Activated effector memory CD4-positive, alpha-beta T cell treated with anti-CD3 and anti-CD28 coated beads, Interleukin-2, amount 50 U/mL, for 16 hours (primary cell): Measurements from ENCODE around the gene FAM25A.
"Not testable (repeated sequence)": the region's sequence is repeated elsewhere in the genome, so short reads cannot be mapped to it uniquely, and the experiment has no call there.

Source experiments
- DNase-seq: peaks from one replicate; pipeline ENCODE4 v3.0.0-alpha.2; 2020

The FAM25A gene

GRCh38 chr10:87014986-87015716 lies 4.9 kb upstream of the FAM25A start:
- DNase-seq = not testable (repeated sequence)

DNA sequence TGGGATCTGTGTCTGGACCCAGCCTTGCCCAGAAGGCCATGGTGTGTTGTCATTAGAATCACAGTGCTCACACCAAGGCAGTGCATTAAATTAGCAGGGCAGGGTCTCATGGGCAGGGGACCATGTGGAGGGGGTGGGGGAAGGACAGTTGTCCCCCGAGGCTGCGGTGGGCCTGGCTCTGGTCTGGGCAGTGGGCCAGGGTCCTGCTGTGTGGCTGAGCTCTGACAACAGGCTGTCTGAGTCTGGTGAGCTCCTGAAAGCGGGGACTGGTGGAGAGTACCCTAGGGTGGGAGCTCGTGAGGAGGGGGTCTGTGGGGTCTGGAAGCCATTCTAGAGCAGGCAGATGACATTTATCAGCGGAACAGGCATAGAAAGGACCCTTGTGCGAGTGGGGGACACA lies 2.0 kb upstream of the FAM25A start:
- DNase-seq = not testable (repeated sequence)

DNA sequence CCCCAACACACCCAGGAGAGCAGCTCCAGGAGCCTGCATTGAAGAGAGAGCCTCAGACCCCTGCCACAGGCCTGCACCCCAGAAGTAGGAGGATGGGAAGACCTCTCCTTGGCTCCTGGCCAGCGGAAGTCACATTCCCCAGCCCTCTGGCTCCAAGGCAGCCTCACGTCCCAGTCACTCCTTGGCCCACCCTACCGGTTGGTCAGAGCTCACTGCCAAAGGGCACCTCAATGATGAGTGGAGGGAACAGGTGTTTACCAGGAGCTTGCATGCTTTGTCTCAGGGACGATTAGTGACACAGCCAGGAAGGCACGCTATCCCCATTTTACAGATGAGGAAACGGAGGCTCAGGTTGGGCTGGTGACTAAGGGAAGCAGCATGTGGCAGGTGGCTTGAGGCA lies 1.0 kb upstream of the FAM25A start:
- DNase-seq = not testable (repeated sequence)

DNA sequence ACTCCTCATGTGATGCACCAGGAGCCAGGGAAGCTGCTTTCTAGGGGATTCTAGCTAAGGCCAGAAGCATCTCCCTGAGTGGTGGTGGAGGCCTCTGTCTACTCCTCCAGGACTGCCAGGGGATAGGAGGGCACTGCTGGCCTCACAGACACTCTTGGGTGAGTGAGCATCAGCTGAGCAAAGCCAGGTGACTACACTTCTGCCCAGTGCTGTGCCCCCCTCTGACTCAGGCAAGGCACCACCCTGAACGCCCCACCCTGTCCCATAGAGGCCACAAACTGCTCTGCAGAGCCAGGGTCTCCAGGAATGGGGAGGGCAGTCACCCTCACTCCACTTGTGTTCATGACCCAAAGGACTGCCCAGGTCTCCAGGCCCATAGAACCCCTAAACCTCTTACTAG lies 590 bp upstream of the FAM25A start:
- not testable (repeated sequence) for DNase-seq

DNA sequence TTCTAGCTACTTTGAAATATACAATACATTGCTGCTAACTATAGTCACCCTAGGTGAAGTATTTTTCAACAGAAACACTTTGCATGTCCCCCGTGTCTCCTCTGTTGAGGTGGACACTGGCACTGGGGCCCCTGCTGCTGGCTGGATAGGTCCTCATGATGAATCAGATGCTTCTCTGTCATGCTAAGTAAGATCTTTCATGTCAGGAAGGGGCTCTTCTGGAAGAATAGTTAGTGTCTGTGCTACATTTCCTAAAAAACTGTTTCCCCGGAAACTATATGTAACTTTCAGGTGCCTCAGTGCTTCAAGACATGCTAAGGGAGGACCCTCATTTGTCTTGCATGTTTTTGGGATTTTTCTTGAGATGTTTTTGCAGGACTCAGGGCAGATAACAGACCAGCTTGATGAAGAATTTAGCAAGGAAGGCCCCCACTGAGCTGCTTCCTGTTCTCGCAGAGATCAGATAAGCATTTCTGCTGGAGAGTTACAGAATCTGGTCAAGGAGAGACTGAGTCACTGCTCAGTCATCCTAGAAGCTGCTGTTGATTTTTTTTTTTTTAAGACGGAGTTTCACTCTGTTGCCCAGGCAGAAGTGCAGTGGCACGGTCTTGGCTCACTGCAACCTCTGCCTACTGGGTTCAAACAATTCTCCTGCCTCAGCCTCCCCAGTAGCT lies 5.3 kb downstream of the FAM25A start:
- not testable (repeated sequence) for DNase-seq

DNA sequence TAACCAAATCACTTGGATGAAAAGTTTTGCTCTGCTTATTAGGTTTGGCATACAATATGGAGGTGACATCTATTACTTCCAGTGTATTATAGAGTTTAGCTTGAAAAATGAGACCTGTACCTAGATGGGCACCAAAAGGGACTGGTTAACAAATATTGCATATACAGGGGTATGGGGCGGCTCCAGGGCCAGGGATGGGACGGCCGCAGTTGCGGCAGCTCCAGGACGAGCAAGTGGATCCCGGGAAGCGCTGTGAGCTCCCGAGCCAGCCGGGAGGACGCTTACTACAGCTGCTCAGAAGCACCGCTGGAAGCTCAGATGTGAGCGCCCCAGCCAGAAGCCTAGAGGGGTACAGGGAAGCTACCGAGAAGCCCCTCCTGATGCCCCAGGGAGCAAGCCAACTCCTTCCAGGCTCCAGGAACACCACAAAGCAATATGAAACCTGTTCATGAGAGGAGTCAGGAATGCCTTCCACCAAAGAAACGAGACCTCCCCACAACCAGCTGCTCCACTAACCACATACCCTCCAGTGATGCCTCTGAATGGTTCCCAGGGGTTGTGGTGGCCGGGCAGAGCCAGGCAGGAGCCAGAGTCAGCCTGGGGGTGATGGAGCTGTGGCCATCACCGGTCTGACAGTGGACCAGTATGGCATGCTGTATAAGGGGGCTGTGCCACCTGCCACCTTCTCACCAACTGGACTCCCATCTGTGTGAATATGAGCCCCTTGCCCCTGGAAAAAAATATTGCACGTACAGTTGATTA lies 6.8 kb downstream of the FAM25A start:
- not testable (repeated sequence) for DNase-seq

GRCh38 chr10:87030419-87030818 lies 10.3 kb downstream of the FAM25A start:
- DNase-seq = not testable (repeated sequence)

DNA sequence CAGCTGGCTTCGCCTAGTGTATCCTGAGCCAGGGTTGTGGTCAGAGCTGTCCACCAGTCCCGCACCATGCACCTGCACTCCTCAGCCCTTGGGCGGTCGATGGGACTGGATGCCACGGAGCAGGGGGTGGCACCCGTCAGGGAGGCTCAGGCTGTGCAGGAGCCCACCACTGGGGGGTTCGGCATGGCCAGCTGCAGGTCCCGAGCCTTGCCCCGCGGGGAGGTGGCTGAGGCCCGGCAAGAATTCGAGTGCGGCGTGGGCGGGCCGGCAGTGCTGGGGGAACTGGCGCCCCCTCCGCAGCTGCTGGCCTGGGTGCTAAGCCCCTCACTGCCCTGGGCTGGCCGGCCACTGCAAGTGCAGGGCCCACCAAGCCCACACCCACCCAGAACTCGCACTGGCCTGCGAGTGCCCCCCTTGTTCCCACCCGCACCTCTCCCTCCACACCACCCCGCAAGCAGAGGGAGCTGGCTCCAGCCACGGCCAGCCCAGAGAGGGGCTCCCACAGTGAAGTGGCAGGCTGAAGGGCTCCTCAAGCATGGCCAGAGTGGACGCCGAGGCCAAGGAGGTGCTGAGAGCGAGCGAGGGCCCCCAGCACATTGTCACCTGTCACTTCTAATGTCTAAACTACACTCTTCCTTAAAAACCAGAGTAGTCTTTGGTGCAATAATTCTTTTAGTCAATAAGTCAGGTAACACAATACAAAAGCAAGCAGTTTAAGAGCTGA lies 11.0 kb downstream of the FAM25A start:
- no peak for DNase-seq

DNA sequence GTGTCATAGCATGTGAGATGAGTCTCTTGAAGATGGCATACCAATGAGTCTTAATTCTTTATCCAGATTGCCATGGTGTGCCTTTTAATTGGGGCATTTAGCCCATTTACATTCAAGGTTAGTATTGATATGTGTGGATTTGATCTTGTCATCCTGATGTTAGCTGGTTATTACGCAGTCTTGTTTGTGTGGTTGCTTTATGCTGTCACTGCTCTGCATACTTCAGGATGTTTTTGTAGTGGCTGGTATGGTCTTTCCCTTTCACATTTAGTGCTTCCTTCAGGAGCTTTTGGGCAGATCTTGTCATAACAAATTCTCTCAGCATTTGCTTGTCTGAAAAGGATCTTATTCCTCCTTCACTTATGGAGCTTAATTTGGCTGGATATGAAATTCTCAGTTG lies 16.5 kb downstream of the FAM25A start:
- DNase-seq = no peak

DNA sequence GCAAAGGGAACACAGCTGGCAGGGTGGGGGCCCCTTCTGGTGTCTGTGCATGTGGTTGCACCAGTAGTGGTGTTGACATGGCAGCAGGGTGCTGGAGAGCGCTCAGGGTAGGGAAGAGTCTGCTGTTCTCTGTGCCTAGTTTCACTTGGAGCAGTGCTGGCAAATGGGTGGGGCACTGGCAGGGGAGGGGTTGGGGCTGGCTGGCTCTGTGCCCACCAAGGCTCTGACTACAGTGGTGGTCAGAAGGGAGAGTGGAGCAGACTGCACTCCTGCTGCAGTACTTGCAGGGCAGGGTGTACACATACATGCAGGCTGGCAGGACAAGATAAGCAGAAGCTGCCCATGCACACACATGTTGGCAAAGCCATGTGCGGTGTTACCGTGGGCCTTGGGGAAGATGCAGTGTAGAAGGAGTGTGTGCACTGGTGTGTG lies 18.2 kb downstream of the FAM25A start:
- no peak for DNase-seq

DNA sequence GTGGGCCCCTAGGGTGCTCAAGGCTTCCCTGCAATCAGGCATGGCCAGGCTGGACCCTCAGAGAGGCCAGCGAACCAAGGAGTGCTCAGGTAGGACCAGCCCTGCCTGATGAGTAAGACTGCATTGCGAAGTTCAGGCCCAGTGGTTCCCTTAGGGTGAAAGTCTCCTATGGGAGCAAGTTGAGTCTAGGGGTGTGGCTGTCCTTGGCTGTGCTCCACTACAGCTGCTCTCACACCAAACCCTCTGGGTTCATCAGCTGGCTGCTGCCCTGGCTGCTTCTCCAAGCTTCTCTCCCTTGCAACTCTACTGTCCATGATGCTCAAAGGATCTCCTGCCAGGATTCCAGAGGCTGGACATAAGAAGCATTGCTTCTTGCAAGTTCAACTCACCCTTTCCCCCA lies 18.7 kb downstream of the FAM25A start:
- DNase-seq = no peak

DNA sequence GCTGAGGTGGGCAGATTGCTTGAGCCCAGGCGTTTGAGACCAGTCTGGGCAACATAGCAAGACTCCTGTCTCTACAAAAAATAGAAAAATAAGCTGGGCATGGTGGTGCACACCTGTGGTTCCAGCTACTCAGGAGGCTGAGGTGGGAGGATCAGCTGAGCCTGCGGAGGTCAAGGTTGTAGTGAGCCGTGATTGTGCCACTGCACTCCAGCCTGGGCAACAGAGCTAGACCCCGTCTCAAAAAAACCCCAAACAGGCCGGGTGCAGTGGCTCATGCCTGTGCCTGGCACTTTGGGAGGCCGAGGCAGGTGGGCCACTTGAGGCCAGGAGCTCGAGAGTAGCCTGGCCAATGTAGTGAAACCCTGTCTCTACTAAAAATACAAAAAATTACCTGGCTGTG lies 23.5 kb downstream of the FAM25A start:
- not testable (repeated sequence) for DNase-seq

- no peak for DNase-seq
These were observed 25.4 kb downstream of the FAM25A start for GRCh38 chr10:87045434-87045938.

DNA sequence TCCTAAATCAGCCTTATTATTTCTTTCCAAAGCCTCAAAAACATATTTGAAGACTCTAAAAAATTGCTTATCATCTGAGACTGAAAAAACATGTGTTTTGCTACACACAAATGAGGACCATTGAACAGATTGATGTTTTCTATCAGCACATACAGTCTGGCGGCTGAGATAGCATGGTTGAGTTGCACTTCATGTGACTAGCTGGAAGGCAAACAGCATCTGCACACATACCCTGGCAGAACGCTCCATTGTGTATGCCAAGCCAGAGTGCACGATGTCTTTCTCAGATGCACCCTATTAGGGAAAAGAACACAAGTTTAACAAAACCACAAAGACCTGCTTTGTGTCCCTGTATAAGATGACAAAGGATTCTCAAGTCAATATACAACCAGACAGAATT lies 33.0 kb downstream of the FAM25A start:
- no peak for DNase-seq

- DNase-seq = no peak
These were observed 33.6 kb downstream of the FAM25A start for GRCh38 chr10:87053577-87054181.

GRCh38 chr10:87054373-87055295 lies 34.5 kb downstream of the FAM25A start:
- DNase-seq = no peak

DNA sequence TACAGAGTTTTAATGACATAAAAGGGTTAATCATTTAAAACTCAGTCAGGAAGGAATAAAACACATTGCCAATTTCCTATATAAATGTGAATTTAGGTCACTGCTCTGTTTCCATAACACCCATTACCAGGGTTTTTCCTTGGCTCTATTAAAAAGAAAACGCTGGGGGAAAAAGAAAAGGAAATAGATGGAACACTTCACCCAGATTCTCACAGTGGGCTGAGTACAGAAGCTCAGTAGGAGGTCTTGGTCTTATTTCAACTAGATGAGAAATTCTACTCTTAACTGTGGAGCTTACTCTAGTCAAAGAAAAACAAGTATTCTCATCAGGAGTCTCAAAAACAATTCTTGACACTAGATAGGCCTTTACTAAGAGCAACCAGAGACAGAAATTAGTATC lies 38.1 kb downstream of the FAM25A start:
- DNase-seq = no peak

- no peak for DNase-seq
These were observed 39.3 kb downstream of the FAM25A start for GRCh38 chr10:87059401-87059800.

GRCh38 chr10:87060280-87060928 lies 40.3 kb downstream of the FAM25A start:
- no peak for DNase-seq

GRCh38 chr10:87064651-87065050 lies 44.6 kb downstream of the FAM25A start:
- DNase-seq = no peak

- no peak for DNase-seq
These were observed 46.1 kb downstream of the FAM25A start for GRCh38 chr10:87066178-87066577.
